OCI-LY1 (cell line): Measurements from ENCODE around the gene ZSWIM9.

ENCODE experiments used
- H2AFZ ChIP-seq: fragments of 200-600 bp; sonication (generic), shearing (Covaris generic); 2 replicates; pipeline ENCODE4 v1.6.0; 2014; ENCODE audit warnings: antibody characterized with exemption, mild to moderate bottlenecking, low read length
- H3F3A ChIP-seq: fragments of 200-600 bp; sonication (generic), shearing (Covaris generic); 2 replicates; pipeline ENCODE4 v1.6.0; 2014; ENCODE audit warnings: mild to moderate bottlenecking, antibody characterized with exemption, low read length, moderate library complexity; ENCODE audit not compliant: insufficient read depth
- H3K27ac ChIP-seq: fragments of 200-600 bp; sonication (generic); 2 replicates; pipeline ENCODE4 v1.5.1; 2014; ENCODE audit warnings: low read length, mixed run types, mild to moderate bottlenecking, low read depth; ENCODE audit not compliant: poor library complexity, severe bottlenecking
- H3K27me3 ChIP-seq: fragments of 200-600 bp; sonication (generic); 2 replicates; pipeline ENCODE4 v1.6.0; 2014; ENCODE audit warnings: antibody characterized with exemption, mild to moderate bottlenecking, low read length, moderate library complexity; ENCODE audit not compliant: insufficient read depth
- H3K36me3 ChIP-seq: fragments of 200-600 bp; sonication (generic); 2 replicates; pipeline ENCODE4 v1.6.1; 2014; ENCODE audit warnings: mild to moderate bottlenecking, antibody characterized with exemption, low read length, moderate library complexity, mixed read lengths; ENCODE audit not compliant: insufficient read depth
- H3K4me1 ChIP-seq: fragments of 200-600 bp; sonication (generic); 2 replicates; pipeline ENCODE4 v1.5.1; 2014; ENCODE audit warnings: mild to moderate bottlenecking, low read length, moderate library complexity; ENCODE audit not compliant: insufficient read depth, severe bottlenecking
- H3K4me2 ChIP-seq: fragments of 200-600 bp; sonication (generic), shearing (Covaris generic); 2 replicates; pipeline ENCODE4 v1.6.1; 2014; ENCODE audit warnings: low read length
- H3K4me3 ChIP-seq: fragments of 200-600 bp; sonication (generic); 2 replicates; pipeline ENCODE4 v1.5.1; 2014; ENCODE audit warnings: low read length, low read depth, mild to moderate bottlenecking, mixed read lengths; ENCODE audit not compliant: poor library complexity, severe bottlenecking
- H3K79me2 ChIP-seq: fragments of 200-600 bp; shearing (Covaris generic); 2 replicates; pipeline ENCODE4 v1.6.1; 2016; ENCODE audit warnings: mixed run types, low read length, mixed read lengths; ENCODE audit not compliant: insufficient read depth
- H3K9ac ChIP-seq: fragments of 200-600 bp; sonication (generic), shearing (Covaris generic); 2 replicates; pipeline ENCODE4 v1.6.1; 2014; ENCODE audit warnings: mild to moderate bottlenecking, low read length, mixed read lengths
- H3K9me2 ChIP-seq: fragments of 200-600 bp; sonication (generic), shearing (Covaris generic); 2 replicates; pipeline ENCODE4 v1.6.1; 2014; ENCODE audit warnings: low read depth, mild to moderate bottlenecking, low read length, mixed read lengths
- H3K9me3 ChIP-seq: fragments of 200-600 bp; shearing (Covaris generic); 2 replicates; pipeline ENCODE4 v1.6.1; 2014; ENCODE audit warnings: low read length, mixed read lengths
- H4K20me1 ChIP-seq: fragments of 200-600 bp; sonication (generic), shearing (Covaris generic); 2 replicates; pipeline ENCODE4 v1.6.0; 2016; ENCODE audit warnings: mild to moderate bottlenecking, low read length; ENCODE audit not compliant: insufficient read depth
- CTCF ChIP-seq: fragments of 200-600 bp; sonication (generic), shearing (Covaris generic); IDR thresholded peaks from 2 replicates; pipeline ENCODE4 v1.5.1; 2017; ENCODE audit warnings: mild to moderate bottlenecking, antibody characterized with exemption, low read length, moderate library complexity, mixed read lengths
- EZH2 ChIP-seq: fragments of 200-600 bp; sonication (generic), shearing (Covaris generic); IDR thresholded peaks from 2 replicates; pipeline ENCODE4 v1.8.0; 2017; ENCODE audit warnings: borderline replicate concordance, mixed run types, mild to moderate bottlenecking, antibody characterized with exemption, low read length, moderate library complexity, mixed read lengths

ZSWIM9 gene

DNA sequence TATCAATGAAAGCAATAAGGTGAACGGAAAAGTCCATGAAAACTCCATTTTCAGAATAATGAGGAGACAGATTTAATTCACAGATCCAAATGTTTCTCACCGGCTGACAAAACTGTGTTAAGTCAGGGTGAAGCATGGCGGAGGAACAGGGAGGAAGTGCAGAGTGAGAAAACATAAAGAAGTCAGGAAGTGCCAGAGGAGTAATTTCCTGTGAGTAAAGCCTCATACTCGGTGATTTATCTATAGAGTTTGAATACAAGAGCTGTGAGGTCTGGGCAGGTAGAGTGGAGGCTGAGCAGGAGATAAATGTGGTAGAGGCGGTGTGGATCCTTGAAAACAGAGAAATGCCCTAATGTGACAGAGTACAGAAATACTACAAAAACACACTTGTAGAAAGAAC lies 73.8 kb downstream of the ZSWIM9 start:
- Histone ChIP-seq H3K27ac (no peak overlapping the region), H2AFZ (no peak overlapping the region)

GRCh38 chr19:48246101-48246500 lies 75.6 kb downstream of the ZSWIM9 start:
- TF ChIP-seq CTCF (no peak), EZH2 (no peak)
- no peak overlapping the region for H3K4me3 ChIP-seq
- H3K4me2 ChIP-seq, result no peak overlapping the region
- no peak overlapping the region for H3K27ac ChIP-seq
- peaks cover 10% of the 10 kb centered on the region for H3F3A ChIP-seq
- H2AFZ ChIP-seq, result no peak overlapping the region
- H3K9ac ChIP-seq, result no peak overlapping the region
- H3K27me3 ChIP-seq, result no peaks in the 10 kb centered on the region
- H3K4me1 ChIP-seq, result peaks cover 40% of the 10 kb centered on the region
- no peaks in the 10 kb centered on the region for H3K9me3 ChIP-seq
- peaks cover 24% of the 10 kb centered on the region for H3K79me2 ChIP-seq
- peaks cover 49% of the 10 kb centered on the region for H3K36me3 ChIP-seq
- H4K20me1 ChIP-seq, result no peaks in the 10 kb centered on the region
- H3K9me2 ChIP-seq, result no peaks in the 10 kb centered on the region

More for the DNA sequence above, 73.8 kb downstream of the ZSWIM9 start:
- no peaks in the 10 kb centered on the region for H3K27me3 ChIP-seq
- no peak for TF ChIP-seq CTCF
- no peak for TF ChIP-seq EZH2
- no peaks in the 10 kb centered on the region for H3K9me2 ChIP-seq
- H3K9ac ChIP-seq, result no peak overlapping the region
- peaks cover 23% of the 10 kb centered on the region for H3K4me1 ChIP-seq
- no peaks in the 10 kb centered on the region for H4K20me1 ChIP-seq
- H3K79me2 ChIP-seq, result peaks cover 24% of the 10 kb centered on the region
- H3F3A ChIP-seq, result no peaks in the 10 kb centered on the region
- H3K4me2 ChIP-seq, result no peak overlapping the region
- no peaks in the 10 kb centered on the region for H3K9me3 ChIP-seq
- no peak overlapping the region for H3K4me3 ChIP-seq
- peaks cover 65% of the 10 kb centered on the region for H3K36me3 ChIP-seq

GRCh38 chr19:48247212-48247611 lies 76.7 kb downstream of the ZSWIM9 start:
- Histone ChIP-seq H3K79me2 (peaks cover 24% of the 10 kb centered on the region), H3K4me2 (no peak overlapping the region)

More at GRCh38 chr19:48247212-48247611, 76.7 kb downstream of the ZSWIM9 start:
- H3K4me1 ChIP-seq, result peaks cover 40% of the 10 kb centered on the region
- TF ChIP-seq CTCF, result no peak
- no peak for TF ChIP-seq EZH2
- no peaks in the 10 kb centered on the region for H4K20me1 ChIP-seq
- no peaks in the 10 kb centered on the region for H3K27me3 ChIP-seq
- no peak overlapping the region for H3K9ac ChIP-seq
- H3K9me3 ChIP-seq, result no peaks in the 10 kb centered on the region
- H3F3A ChIP-seq, result peaks cover 10% of the 10 kb centered on the region
- no peak overlapping the region for H2AFZ ChIP-seq
- no peak overlapping the region for H3K4me3 ChIP-seq
- no peaks in the 10 kb centered on the region for H3K9me2 ChIP-seq
- H3K27ac ChIP-seq, result no peak overlapping the region
- peaks cover 43% of the 10 kb centered on the region for H3K36me3 ChIP-seq
